Stomach (tissue), 4 donors: ENCODE measurements around the gene COQ4.

Experiments
- CTCF ChIP-seq, 7 experiments: fragments of 450-650 bp in 4 of 7; fragments of 200-600 bp in 3 of 7; sonication (generic) in 3 of 7; IDR thresholded peaks; one replicate each; pipeline ENCODE4 v1.5.1; 2016 to 2019; ENCODE audit warnings: antibody characterized with exemption in 7 of 7, control low read depth in 2 of 7, mild to moderate bottlenecking in 1 of 7
- POLR2A ChIP-seq, 4 donors: fragments of 450-650 bp; IDR thresholded peaks; one replicate each; pipeline ENCODE4 v1.6.1; 2016; ENCODE audit warnings: antibody characterized with exemption in 4 of 4, control low read depth in 2 of 4, mild to moderate bottlenecking in 1 of 4, moderate library complexity in 1 of 4
- POLR2AphosphoS5 ChIP-seq, 3 donors: sonication (generic); formaldehyde crosslinking; IDR thresholded peaks; one replicate each; pipeline ENCODE4 v1.6.1; 2016; ENCODE audit warnings: antibody characterized with exemption in 3 of 3

GRCh38 chr9:128275198-128276007 is 47.2 kb upstream of the COQ4 start, which contains the start of gene GOLGA2:
- TF ChIP-seq POLR2AphosphoS5 (IDR thresholded peaks at IDR 0.05) (no peak), CTCF (IDR thresholded peaks at IDR 0.05) (no peak), POLR2A (IDR thresholded peaks at IDR 0.05) (no peak)
